Rectal smooth muscle tissue (tissue), 1 donor: ENCODE data around the gene POLE.

Experiments used
- H3K27ac ChIP-seq: one replicate; pipeline ENCODE4 v1.7.0; 2013; ENCODE audit warnings: low read depth, low read length, inconsistent platforms
- H3K27me3 ChIP-seq: one replicate; pipeline ENCODE4 v1.7.0; 2013; ENCODE audit warnings: low read length; ENCODE audit not compliant: control insufficient read depth, insufficient read depth
- H3K36me3 ChIP-seq: one replicate; pipeline ENCODE4 v1.7.0; 2013; ENCODE audit warnings: low read length; ENCODE audit not compliant: control insufficient read depth, insufficient read depth
- H3K4me1 ChIP-seq: one replicate; pipeline ENCODE4 v1.7.0; 2013; ENCODE audit warnings: low read length; ENCODE audit not compliant: control insufficient read depth, insufficient read depth
- H3K4me3 ChIP-seq: one replicate; pipeline ENCODE4 v1.7.0; 2013; ENCODE audit warnings: low read length
- H3K9ac ChIP-seq: one replicate; pipeline ENCODE4 v1.7.0; 2013; ENCODE audit warnings: low read length

Gene POLE

GRCh38 chr12:132726386-132726785 lies 39.2 kb upstream of the POLE start:
- peaks cover 49% of the 10 kb centered on the region for H3K36me3 ChIP-seq
- no peaks in the 10 kb centered on the region for H3K27me3 ChIP-seq
- no peak overlapping the region for H3K27ac ChIP-seq
- H3K4me3 ChIP-seq = no peak overlapping the region
- H3K9ac ChIP-seq = no peak overlapping the region
- H3K4me1 ChIP-seq = no peaks in the 10 kb centered on the region

GRCh38 chr12:132724506-132725241 lies 37.5 kb upstream of the POLE start:
- Histone ChIP-seq H3K9ac (no peak overlapping the region), H3K4me1 (no peaks in the 10 kb centered on the region), H3K27ac (no peak overlapping the region), H3K4me3 (no peak overlapping the region), H3K36me3 (peaks cover 44% of the 10 kb centered on the region), H3K27me3 (no peaks in the 10 kb centered on the region)

- H3K9ac ChIP-seq = no peak overlapping the region
- H3K27me3 ChIP-seq = no peaks in the 10 kb centered on the region
- no peak overlapping the region for H3K27ac ChIP-seq
- peaks cover 52% of the 10 kb centered on the region for H3K36me3 ChIP-seq
- no peak overlapping the region for H3K4me3 ChIP-seq
- no peaks in the 10 kb centered on the region for H3K4me1 ChIP-seq
Measured at GRCh38 chr12:132723764-132724140, 36.6 kb upstream of the POLE start.

- Histone ChIP-seq H3K9ac (no peak overlapping the region), H3K36me3 (peaks cover 49% of the 10 kb centered on the region), H3K4me1 (no peaks in the 10 kb centered on the region), H3K27ac (no peak overlapping the region), H3K4me3 (no peak overlapping the region), H3K27me3 (no peaks in the 10 kb centered on the region)
Measured at GRCh38 chr12:132723015-132723763, 36.0 kb upstream of the POLE start.

- Histone ChIP-seq H3K9ac (no peak overlapping the region), H3K27ac (no peak overlapping the region), H3K27me3 (no peaks in the 10 kb centered on the region), H3K4me3 (no peak overlapping the region), H3K4me1 (no peaks in the 10 kb centered on the region), H3K36me3 (peaks cover 36% of the 10 kb centered on the region)
Measured at GRCh38 chr12:132720606-132721345, 33.6 kb upstream of the POLE start.

- H3K4me1 ChIP-seq = no peaks in the 10 kb centered on the region
- no peak overlapping the region for H3K4me3 ChIP-seq
- no peaks in the 10 kb centered on the region for H3K27me3 ChIP-seq
- peaks cover 29% of the 10 kb centered on the region for H3K36me3 ChIP-seq
- no peak overlapping the region for H3K9ac ChIP-seq
- no peak overlapping the region for H3K27ac ChIP-seq
Measured at GRCh38 chr12:132719954-132720324, 32.8 kb upstream of the POLE start.

- no peak overlapping the region for H3K27ac ChIP-seq
- H3K36me3 ChIP-seq = peaks cover 25% of the 10 kb centered on the region
- no peak overlapping the region for H3K9ac ChIP-seq
- H3K4me1 ChIP-seq = no peaks in the 10 kb centered on the region
- no peaks in the 10 kb centered on the region for H3K27me3 ChIP-seq
- H3K4me3 ChIP-seq = no peak overlapping the region
Measured at GRCh38 chr12:132719141-132719953, 32.2 kb upstream of the POLE start.

- Histone ChIP-seq H3K27me3 (no peaks in the 10 kb centered on the region), H3K9ac (no peak overlapping the region), H3K36me3 (peaks cover 20% of the 10 kb centered on the region), H3K4me1 (no peaks in the 10 kb centered on the region), H3K4me3 (no peak overlapping the region), H3K27ac (no peak overlapping the region)
Measured at GRCh38 chr12:132718644-132719043, 31.5 kb upstream of the POLE start.

- Histone ChIP-seq H3K27ac (no peak overlapping the region), H3K4me3 (no peak overlapping the region), H3K36me3 (peaks cover 14% of the 10 kb centered on the region), H3K27me3 (no peaks in the 10 kb centered on the region), H3K4me1 (no peaks in the 10 kb centered on the region), H3K9ac (no peak overlapping the region)
Measured at GRCh38 chr12:132717531-132718387, 30.6 kb upstream of the POLE start.

- no peak overlapping the region for H3K4me3 ChIP-seq
- H3K36me3 ChIP-seq = peaks cover 14% of the 10 kb centered on the region
- no peak overlapping the region for H3K27ac ChIP-seq
- H3K4me1 ChIP-seq = no peaks in the 10 kb centered on the region
- no peak overlapping the region for H3K9ac ChIP-seq
- no peaks in the 10 kb centered on the region for H3K27me3 ChIP-seq
Measured at GRCh38 chr12:132717011-132717410, 29.9 kb upstream of the POLE start.

GRCh38 chr12:132716356-132716755 lies 29.2 kb upstream of the POLE start:
- Histone ChIP-seq H3K9ac (no peak overlapping the region), H3K27me3 (no peaks in the 10 kb centered on the region), H3K27ac (no peak overlapping the region), H3K4me1 (peaks cover 4% of the 10 kb centered on the region), H3K4me3 (no peak overlapping the region), H3K36me3 (peaks cover 14% of the 10 kb centered on the region)
